OCI-LY3 (cell line): ENCODE data around the gene ZBTB22.
"Not testable (repeated sequence)": the region's sequence is repeated elsewhere in the genome, so short reads cannot be mapped to it uniquely, and the experiment has no call there.

ENCODE experiments used
- H2AFZ ChIP-seq: fragments of 200-600, 300-600 bp; shearing (Covaris generic); 2 replicates; pipeline ENCODE4 v1.6.0; 2014; ENCODE audit warnings: antibody characterized with exemption, low read depth, low read length
- H3K27ac ChIP-seq: fragments of 200-600, 300-600 bp; sonication (generic); 2 replicates; pipeline ENCODE4 v1.5.1; 2014; ENCODE audit warnings: mild to moderate bottlenecking, low read length, moderate library complexity, mixed read lengths
- H3K27me3 ChIP-seq: fragments of 200-600, 300-600 bp; sonication (generic); 2 replicates; pipeline ENCODE4 v1.6.1; 2014; ENCODE audit warnings: low read depth, low read length, mixed read lengths
- H3K36me3 ChIP-seq: fragments of 200-600, 300-600 bp; sonication (generic); replicated peaks from 2 replicates; pipeline ENCODE3; 2014; ENCODE audit warnings: low read depth, low read length, mixed read lengths
- H3K4me1 ChIP-seq: fragments of 300-600, 200-600 bp; sonication (generic); 2 replicates; pipeline ENCODE4 v1.6.1; 2014; ENCODE audit warnings: low read length, mixed read lengths
- H3K4me2 ChIP-seq: fragments of 200-600, 300-600 bp; sonication (generic); 2 replicates; pipeline ENCODE4 v1.6.1; 2014; ENCODE audit warnings: low read length, mixed read lengths
- H3K4me3 ChIP-seq: fragments of 300-600, 200-600 bp; sonication (generic); 2 replicates; pipeline ENCODE4 v1.5.1; 2014; ENCODE audit warnings: antibody characterized with exemption, mild to moderate bottlenecking, low read length, moderate library complexity
- H3K79me2 ChIP-seq: fragments of 300-600, 200-600 bp; shearing (Covaris generic); 2 replicates; pipeline ENCODE4 v1.6.1; 2014; ENCODE audit warnings: mild to moderate bottlenecking, low read length, mixed read lengths
- H3K9ac ChIP-seq: fragments of 300-600, 200-600 bp; shearing (Covaris generic); 2 replicates; pipeline ENCODE4 v1.6.0; 2014; ENCODE audit warnings: mild to moderate bottlenecking, low read length, moderate library complexity
- H3K9me3 ChIP-seq: fragments of 200-600, 300-600 bp; shearing (Covaris generic); 2 replicates; pipeline ENCODE4 v1.6.1; 2014; ENCODE audit warnings: low read length, mixed read lengths; ENCODE audit not compliant: insufficient read depth
- H4K20me1 ChIP-seq: fragments of 200-600, 300-600 bp; sonication (generic); 2 replicates; pipeline ENCODE4 v1.6.1; 2016; ENCODE audit warnings: low read length, mixed read lengths; ENCODE audit not compliant: insufficient read depth
- EZH2phosphoT487 ChIP-seq: fragments of 200-600 bp; shearing (Covaris generic); IDR thresholded peaks from 2 replicates; pipeline ENCODE4 v1.6.1; 2018; ENCODE audit warnings: antibody characterized with exemption, mixed run types, low read depth
- TF ChIP-seq, protein P1 (sequence below): fragments of 200-600, 300-600 bp; sonication (generic); IDR thresholded peaks from 2 replicates; pipeline ENCODE4 v1.5.1; 2014; ENCODE audit warnings: antibody characterized with exemption, low read length, low read depth

Gene ZBTB22

DNA sequence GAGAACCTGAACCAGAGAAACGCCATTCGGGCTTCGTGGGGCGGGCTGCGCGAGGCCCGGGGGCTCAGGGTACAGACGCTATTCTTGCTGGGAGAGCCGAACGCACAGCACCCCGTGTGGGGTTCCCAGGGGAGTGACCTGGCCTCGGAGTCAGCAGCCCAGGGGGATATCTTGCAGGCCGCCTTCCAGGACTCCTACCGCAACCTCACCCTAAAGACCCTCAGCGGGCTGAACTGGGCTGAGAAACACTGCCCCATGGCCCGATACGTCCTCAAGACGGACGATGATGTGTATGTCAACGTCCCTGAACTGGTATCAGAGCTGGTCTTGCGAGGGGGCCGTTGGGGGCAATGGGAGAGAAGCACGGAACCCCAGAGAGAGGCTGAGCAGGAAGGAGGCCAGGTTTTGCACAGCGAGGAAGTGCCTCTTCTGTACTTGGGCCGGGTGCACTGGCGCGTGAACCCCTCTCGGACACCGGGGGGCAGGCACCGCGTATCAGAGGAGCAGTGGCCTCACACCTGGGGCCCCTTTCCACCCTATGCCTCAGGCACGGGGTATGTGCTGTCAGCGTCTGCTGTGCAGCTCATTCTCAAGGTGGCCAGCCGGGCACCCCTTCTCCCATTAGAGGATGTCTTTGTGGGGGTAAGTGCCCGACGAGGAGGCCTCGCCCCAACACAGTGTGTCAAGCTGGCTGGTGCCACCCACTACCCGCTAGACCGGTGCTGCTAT is 39.7 kb downstream of the ZBTB22 start:
- H3K4me2 ChIP-seq: peak overlapping the region; percentile 89
- peaks cover 39% of the 10 kb centered on the region for H3K36me3 ChIP-seq
- peak overlapping the region; percentile 81 for H3K9ac ChIP-seq
- peak overlapping the region; percentile 97 for H3K4me3 ChIP-seq
- H3K27ac ChIP-seq: peak overlapping the region; percentile 89
- H3K27me3 ChIP-seq: no peaks in the 10 kb centered on the region
- TF ChIP-seq, protein P1, sequence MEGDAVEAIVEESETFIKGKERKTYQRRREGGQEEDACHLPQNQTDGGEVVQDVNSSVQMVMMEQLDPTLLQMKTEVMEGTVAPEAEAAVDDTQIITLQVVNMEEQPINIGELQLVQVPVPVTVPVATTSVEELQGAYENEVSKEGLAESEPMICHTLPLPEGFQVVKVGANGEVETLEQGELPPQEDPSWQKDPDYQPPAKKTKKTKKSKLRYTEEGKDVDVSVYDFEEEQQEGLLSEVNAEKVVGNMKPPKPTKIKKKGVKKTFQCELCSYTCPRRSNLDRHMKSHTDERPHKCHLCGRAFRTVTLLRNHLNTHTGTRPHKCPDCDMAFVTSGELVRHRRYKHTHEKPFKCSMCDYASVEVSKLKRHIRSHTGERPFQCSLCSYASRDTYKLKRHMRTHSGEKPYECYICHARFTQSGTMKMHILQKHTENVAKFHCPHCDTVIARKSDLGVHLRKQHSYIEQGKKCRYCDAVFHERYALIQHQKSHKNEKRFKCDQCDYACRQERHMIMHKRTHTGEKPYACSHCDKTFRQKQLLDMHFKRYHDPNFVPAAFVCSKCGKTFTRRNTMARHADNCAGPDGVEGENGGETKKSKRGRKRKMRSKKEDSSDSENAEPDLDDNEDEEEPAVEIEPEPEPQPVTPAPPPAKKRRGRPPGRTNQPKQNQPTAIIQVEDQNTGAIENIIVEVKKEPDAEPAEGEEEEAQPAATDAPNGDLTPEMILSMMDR: no peak
- TF ChIP-seq EZH2phosphoT487: no peak
- H3K79me2 ChIP-seq: peaks cover 31% of the 10 kb centered on the region
- H3K4me1 ChIP-seq: peaks cover 46% of the 10 kb centered on the region
- no peak overlapping the region for H2AFZ ChIP-seq
- H4K20me1 ChIP-seq: peaks cover 38% of the 10 kb centered on the region
- H3K9me3 ChIP-seq: no peaks in the 10 kb centered on the region

DNA sequence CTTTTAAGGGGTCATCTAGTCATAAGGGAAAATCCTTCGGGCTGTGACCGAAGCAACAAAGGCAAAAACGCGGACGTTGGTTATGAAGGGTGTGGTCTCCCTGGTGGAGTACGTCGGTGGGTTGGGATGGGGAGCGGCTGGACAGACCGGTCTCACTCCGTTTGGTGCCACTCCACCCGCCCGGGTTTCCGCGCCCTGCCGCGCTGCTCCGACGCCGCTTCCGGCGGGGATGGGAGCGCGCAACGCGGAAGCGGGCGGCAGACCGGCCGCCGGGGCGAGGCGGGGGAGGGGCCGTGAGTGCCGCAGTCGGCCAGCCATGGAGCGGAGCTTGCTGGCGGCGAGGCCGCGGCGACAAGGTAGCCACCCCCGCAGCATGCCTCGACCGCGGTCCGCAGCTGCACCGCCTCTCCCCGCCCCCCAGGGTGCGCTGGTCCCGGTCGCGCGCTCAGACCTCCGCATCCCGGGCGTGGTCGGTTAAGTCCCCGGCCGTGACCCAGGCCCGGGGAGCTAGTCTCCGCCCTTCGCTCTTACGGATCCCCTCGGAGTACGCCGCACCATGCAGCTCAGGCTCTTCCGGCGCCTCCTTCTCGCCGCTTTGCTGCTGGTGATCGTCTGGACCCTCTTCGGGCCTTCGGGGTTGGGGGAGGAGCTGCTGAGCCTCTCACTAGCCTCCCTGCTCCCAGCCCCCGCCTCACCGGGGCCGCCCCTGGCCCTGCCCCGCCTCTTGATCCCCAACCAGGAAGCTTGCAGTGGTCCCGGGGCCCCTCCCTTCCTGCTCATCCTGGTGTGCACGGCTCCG is 40.5 kb downstream of the ZBTB22 start, which contains the start of gene B3GALT4:
Gene B3GALT4, plus strand, starts transcription at position 260 of the 799 bp plus-strand sequence. Its CDS starts 297 bp downstream, at position 557.
- Histone ChIP-seq H3K36me3 (peaks cover 46% of the 10 kb centered on the region), H4K20me1 (peaks cover 40% of the 10 kb centered on the region), H3K27me3 (no peaks in the 10 kb centered on the region), H3K4me3 (peak within 1 kb of the TSS; percentile 97), H3K27ac (peak within 1 kb of the TSS; percentile 89), H3K9ac (peak within 1 kb of the TSS; percentile 94), H3K9me3 (no peaks in the 10 kb centered on the region), H2AFZ (0 out of 2 replicates have a peak within 1 kb of the TSS, but pooled peaks have one; percentile 41), H3K4me2 (peak within 1 kb of the TSS; percentile 89), H3K79me2 (peaks cover 38% of the 10 kb centered on the region), H3K4me1 (peaks cover 46% of the 10 kb centered on the region)
- TF ChIP-seq EZH2phosphoT487: no peak
- TF ChIP-seq, protein P1: no peak

DNA sequence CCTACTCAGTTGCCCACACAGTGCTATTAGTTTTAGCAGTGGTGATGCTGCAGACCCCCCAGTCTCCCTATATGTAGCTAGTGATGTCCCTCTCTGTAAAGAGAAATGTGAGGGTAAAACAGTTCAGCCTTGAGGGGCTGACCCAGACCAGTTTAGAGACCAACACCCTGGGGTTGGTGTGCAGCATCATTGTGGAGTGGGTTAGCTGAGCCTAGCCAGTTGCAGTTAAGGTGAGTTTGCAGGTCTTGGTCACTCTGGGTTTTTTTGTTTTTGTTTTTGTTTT is 41.0 kb downstream of the ZBTB22 start:
- Histone ChIP-seq H3K4me1 (peaks cover 46% of the 10 kb centered on the region), H3K27ac (peak overlapping the region; percentile 89), H2AFZ (no peak overlapping the region), H3K4me2 (peak overlapping the region; percentile 89), H3K4me3 (peak overlapping the region; percentile 97), H3K79me2 (peaks cover 41% of the 10 kb centered on the region), H3K9me3 (no peaks in the 10 kb centered on the region), H3K36me3 (peaks cover 46% of the 10 kb centered on the region), H3K27me3 (no peaks in the 10 kb centered on the region), H3K9ac (peak overlapping the region; percentile 81), H4K20me1 (peaks cover 40% of the 10 kb centered on the region)
- TF ChIP-seq, protein P1: no peak
- TF ChIP-seq EZH2phosphoT487: no peak

DNA sequence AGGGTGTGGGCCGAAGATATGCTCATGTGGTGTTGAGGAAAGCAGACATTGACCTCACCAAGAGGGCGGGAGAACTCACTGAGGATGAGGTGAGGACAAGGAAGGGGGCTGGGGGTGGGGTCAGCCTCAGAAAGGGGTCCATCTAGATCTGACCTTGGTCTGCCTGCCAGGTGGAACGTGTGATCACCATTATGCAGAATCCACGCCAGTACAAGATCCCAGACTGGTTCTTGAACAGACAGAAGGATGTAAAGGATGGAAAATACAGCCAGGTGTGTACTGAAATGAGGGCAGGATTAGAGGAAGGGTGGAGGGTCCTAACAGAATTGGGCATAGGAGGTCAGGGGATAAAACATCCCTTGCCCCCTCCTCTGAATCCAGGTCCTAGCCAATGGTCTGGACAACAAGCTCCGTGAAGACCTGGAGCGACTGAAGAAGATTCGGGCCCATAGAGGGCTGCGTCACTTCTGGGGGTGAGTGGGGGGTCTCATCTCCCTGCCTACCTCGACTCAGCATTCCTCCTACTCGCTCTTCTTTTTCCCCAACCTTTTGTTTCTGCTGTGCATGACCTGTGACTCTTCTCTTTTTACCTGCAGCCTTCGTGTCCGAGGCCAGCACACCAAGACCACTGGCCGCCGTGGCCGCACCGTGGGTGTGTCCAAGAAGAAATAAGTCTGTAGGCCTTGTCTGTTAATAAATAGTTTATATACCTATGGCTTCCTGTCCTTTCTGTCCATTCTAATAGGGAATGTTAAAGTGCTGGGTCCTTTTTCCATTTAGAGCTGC is 41.6 kb downstream of the ZBTB22 start:
- peaks cover 46% of the 10 kb centered on the region for H3K36me3 ChIP-seq
- H3K79me2 ChIP-seq: peaks cover 45% of the 10 kb centered on the region
- H3K27me3 ChIP-seq, H3K9me3 ChIP-seq, H2AFZ ChIP-seq: not testable (repeated sequence)
- H3K4me1 ChIP-seq: peaks cover 46% of the 10 kb centered on the region
- H3K9ac ChIP-seq: peak overlapping the region; percentile 94
- H3K4me3 ChIP-seq: peak overlapping the region; percentile 97
- H3K27ac ChIP-seq: peak overlapping the region; percentile 89
- H3K4me2 ChIP-seq: peak overlapping the region; percentile 89
- H4K20me1 ChIP-seq: peaks cover 40% of the 10 kb centered on the region
